HCT116 (cell line): Measurements from ENCODE around the gene TSACC. TPM values are rescaled to one million over a fixed set of nuclear protein-coding genes. Genes with fewer than 3 reads are reported as not detected.
A peak's percentile ranks its signal among the peaks of the same experiment; 100 is the strongest.

ENCODE experiments used
- ATAC-seq: fragments of 200-7000 bp; cut with Tn5 transposase; 2 replicates; pipeline ENCODE4 v1.9.1; 2020; ENCODE audit warnings: mild to moderate bottlenecking, moderate library complexity
- BruUV-seq: library from RNA; stranded (reverse); fragments of 400-500 nt; replicated peaks from 2 replicates; lab custom pipeline; 2021; lab: Mats Ljungman, UMichigan
- CTCF ChIA-PET: fragments of 300-600 bp; sonication (Branson Sonifier 250); formaldehyde crosslinking; loops from one replicate; lab custom pipeline; 2021; ENCODE audit warnings: antibody characterized with exemption; lab: Charles Lee
- POLR2A ChIA-PET: fragments of 300-600, 350-600 bp; sonication (Branson Sonifier 250); formaldehyde crosslinking; loops from one replicate; lab custom pipeline; 2021; ENCODE audit warnings: antibody characterized with exemption; lab: Charles Lee
- RAD21 ChIA-PET, 2 experiments: fragments of 300-600 bp; sonication (Branson Sonifier 250); formaldehyde crosslinking; loops; one replicate each; lab custom pipeline; 2023; ENCODE audit warnings: low total read pairs in 2 of 2; ENCODE audit not compliant: uncharacterized antibody in 2 of 2, unreplicated experiment in 2 of 2, low non-redundant PET in 1 of 2; lab: Charles Lee
- DNase-seq: peaks from one replicate; pipeline ENCODE4 v3.0.0-alpha.2; 2010; ENCODE audit warnings: low read depth, low spot score
- H2AFZ ChIP-seq: fragments of 200-600 bp; shearing (Covaris generic), sonication (generic); 2 replicates; pipeline ENCODE4 v1.6.1; 2017; ENCODE audit warnings: low read depth, mixed run types, mixed read lengths, antibody characterized with exemption, low read length; ENCODE audit not compliant: poor library complexity, severe bottlenecking
- H3K27ac ChIP-seq: 2 replicates; pipeline ENCODE4 v1.5.1; 2012; ENCODE audit warnings: low read depth, low read length
- H3K27me3 ChIP-seq: fragments of 200-600 bp; sonication (generic); 2 replicates; pipeline ENCODE4 v1.6.1; 2016; ENCODE audit warnings: mixed run types, low read length, mixed read lengths; ENCODE audit not compliant: insufficient read depth
- H3K36me3 ChIP-seq, 2 experiments: fragments of 200-500 bp in 1 of 2; fragments of 200-600 bp in 1 of 2; sonication (Bioruptor generic) in 1 of 2; sonication (generic) in 1 of 2; 2 replicates each; pipeline versions ENCODE4 v1.5.1 to v1.6.1; 2014 to 2016; ENCODE audit warnings: low read length in 2 of 2, inconsistent platforms in 1 of 2, mixed read lengths in 1 of 2, mixed run types in 1 of 2; ENCODE audit not compliant: insufficient read depth in 2 of 2, control insufficient read depth in 1 of 2
- H3K4me1 ChIP-seq, 2 experiments: fragments of 200-600 bp in 1 of 2; sonication (generic) in 1 of 2; 2 replicates each; pipeline versions ENCODE4 v1.5.1 to v1.6.1; 2012 to 2017; ENCODE audit warnings: low read length in 2 of 2, inconsistent platforms in 1 of 2, mild to moderate bottlenecking in 1 of 2, mixed read lengths in 1 of 2, mixed run types in 1 of 2, moderate library complexity in 1 of 2; ENCODE audit not compliant: insufficient read depth in 2 of 2, control insufficient read depth in 1 of 2
- H3K4me2 ChIP-seq: fragments of 200-600 bp; sonication (generic); 2 replicates; pipeline ENCODE4 v1.6.1; 2017; ENCODE audit warnings: mixed run types, low read length, mixed read lengths
- H3K4me3 ChIP-seq, 2 experiments: fragments of 200-600 bp in 1 of 2; sonication (generic) in 1 of 2; replicated peaks in 1 of 2; 2 replicates each; pipeline ENCODE4 v1.5.1; 2011 to 2016; ENCODE audit warnings: low read length in 2 of 2, control low read depth in 1 of 2, low read depth in 1 of 2, mild to moderate bottlenecking in 1 of 2, mixed read lengths in 1 of 2, mixed run types in 1 of 2
- H3K79me2 ChIP-seq: fragments of 200-600 bp; sonication (generic); 2 replicates; pipeline ENCODE4 v1.6.1; 2017; ENCODE audit warnings: mild to moderate bottlenecking, mixed run types, low read length, moderate library complexity, mixed read lengths; ENCODE audit not compliant: insufficient read depth
- H3K9ac ChIP-seq: fragments of 200-600 bp; sonication (generic); 2 replicates; pipeline ENCODE4 v1.6.1; 2016; ENCODE audit warnings: low read length, mixed read lengths
- H3K9me2 ChIP-seq: fragments of 200-600 bp; sonication (generic), shearing (Covaris generic); 2 replicates; pipeline ENCODE4 v1.6.1; 2017; ENCODE audit warnings: mixed run types, mild to moderate bottlenecking, moderate library complexity; ENCODE audit not compliant: insufficient read depth
- H3K9me3 ChIP-seq, 2 experiments: fragments of 200-500 bp in 1 of 2; fragments of 200-600 bp in 1 of 2; sonication (Bioruptor generic) in 1 of 2; sonication (generic) in 1 of 2; 2 replicates each; pipeline ENCODE4 v1.6.1; 2014 to 2017; ENCODE audit warnings: low read length in 2 of 2, mixed read lengths in 2 of 2, inconsistent platforms in 1 of 2, low read depth in 1 of 2, mild to moderate bottlenecking in 1 of 2, mixed run types in 1 of 2, moderate library complexity in 1 of 2; ENCODE audit not compliant: control insufficient read depth in 1 of 2, insufficient read depth in 1 of 2
- H4K20me1 ChIP-seq: fragments of 200-600 bp; sonication (generic), shearing (Covaris generic); 2 replicates; pipeline ENCODE4 v1.6.1; 2017; ENCODE audit warnings: mixed run types, mild to moderate bottlenecking, moderate library complexity; ENCODE audit not compliant: insufficient read depth
- ATF3 ChIP-seq: IDR thresholded peaks from 2 replicates; pipeline ENCODE4 v1.6.1; 2012
- CEBPB ChIP-seq: IDR thresholded peaks from 2 replicates; pipeline ENCODE4 v1.6.1; 2012; ENCODE audit warnings: low read depth
- CTCF ChIP-seq, 3 experiments: fragments of 200-600 bp in 1 of 3; sonication (generic) in 1 of 3; IDR thresholded peaks in 2 of 3; conservative IDR thresholded peaks in 1 of 3; 2 replicates each; pipeline ENCODE4 v1.5.1; 2012 to 2017; ENCODE audit warnings: low read depth in 2 of 3, low read length in 2 of 3, antibody characterized with exemption in 1 of 3, borderline replicate concordance in 1 of 3, control low read depth in 1 of 3, mild to moderate bottlenecking in 1 of 3, mixed read lengths in 1 of 3, mixed run types in 1 of 3, moderate library complexity in 1 of 3; ENCODE audit not compliant: insufficient read depth in 1 of 3
- ELF1 ChIP-seq: IDR thresholded peaks from 2 replicates; pipeline ENCODE4 v1.6.1; 2012; ENCODE audit warnings: low read depth, borderline replicate concordance
- EZH2phosphoT487 ChIP-seq: fragments of 200-600 bp; IDR thresholded peaks from 2 replicates; pipeline ENCODE4 v1.6.1; 2018; ENCODE audit warnings: antibody characterized with exemption, borderline replicate concordance
- JUND ChIP-seq: IDR thresholded peaks from 2 replicates; pipeline ENCODE4 v1.6.1; 2012
- POLR2A ChIP-seq: IDR thresholded peaks from 2 replicates; pipeline ENCODE4 v1.7.0; 2011; ENCODE audit warnings: borderline replicate concordance; ENCODE audit not compliant: insufficient read depth, insufficient read length; ENCODE audit errors: extremely low read depth
- POLR2AphosphoS5 ChIP-seq: IDR thresholded peaks from 2 replicates; pipeline ENCODE4 v1.6.1; 2011; ENCODE audit warnings: mild to moderate bottlenecking, low read depth, low read length, moderate library complexity
- REST ChIP-seq: IDR thresholded peaks from 2 replicates; pipeline ENCODE4 v1.6.1; 2012; ENCODE audit warnings: low read depth
- SIN3A ChIP-seq: IDR thresholded peaks from 2 replicates; pipeline ENCODE4 v1.6.1; 2012; ENCODE audit warnings: low read depth
- SP1 ChIP-seq: IDR thresholded peaks from 2 replicates; pipeline ENCODE4 v1.6.1; 2012; ENCODE audit warnings: low read depth
- SRF ChIP-seq: IDR thresholded peaks from 2 replicates; pipeline ENCODE4 v1.6.1; 2012; ENCODE audit warnings: low read depth
- YY1 ChIP-seq: IDR thresholded peaks from 2 replicates; pipeline ENCODE4 v1.6.1; 2011; ENCODE audit warnings: low read length, low read depth, moderate library complexity, mild to moderate bottlenecking; ENCODE audit not compliant: insufficient replicate concordance; ENCODE audit errors: extremely low read depth
- ZNF274 ChIP-seq: fragments of 200-500 bp; sonication (Bioruptor generic); IDR thresholded peaks from 2 replicates; pipeline ENCODE4 v1.6.1; 2014; ENCODE audit warnings: mild to moderate bottlenecking, low read depth, low read length, inconsistent platforms
- intact Hi-C: fragments of 100-400 bp; cut with micrococcal nuclease; formaldehyde crosslinking; loops from 2 replicates; pipeline ENCODE4 v1.10.0; 2022
- total RNA-seq: library from RNA; stranded (reverse); gene quantifications from one replicate; pipeline ENCODE4 v1.2.1, GENCODE V29; 2021; ENCODE audit not compliant: unreplicated experiment

The TSACC gene
- total RNA-seq, 1 experiment from 2014 or later = 1.0 TPM

- H3K4me2 ChIP-seq = peak overlapping the region; percentile 34
- no peak overlapping the region for H3K27ac ChIP-seq
- H3K79me2 ChIP-seq = no peaks in the 10 kb centered on the region
- no peaks in the 10 kb centered on the region for H3K9me3 ChIP-seq
- H3K9me2 ChIP-seq = no peaks in the 10 kb centered on the region
- H3K9ac ChIP-seq = no peak overlapping the region
- RAD21 ChIA-PET = no interaction called here
- CTCF ChIA-PET = interaction anchor here (0.6 to 1.6 kb wide), 3 partner anchors 14 to 74 kb away, joined by 3 to 5 read pairs (median 3); no protein-coding TSS in a partner anchor
- H3K27me3 ChIP-seq = no peaks in the 10 kb centered on the region
- no peak for TF ChIP-seq POLR2AphosphoS5
- no peak for TF ChIP-seq ELF1
- no peak for TF ChIP-seq CTCF (IDR thresholded peaks at IDR 0.05 in 2 of 3, conservative IDR thresholded peaks at IDR 0.05 in 1 of 3; ENCODE audit: borderline replicate concordance in 1 of 3, insufficient read depth in 1 of 3, low read depth in 2 of 3, low read length in 2 of 3)
- no peak for TF ChIP-seq JUND
- intact Hi-C loops = no loop called here
- no peak overlapping the region for H2AFZ ChIP-seq
- H4K20me1 ChIP-seq = no peaks in the 10 kb centered on the region
- TSS peak; percentile 9 for BruUV-seq
- ATAC-seq (no peak), DNase-seq (no peak)
- no peak overlapping the region for H3K4me3 ChIP-seq
- H3K4me1 ChIP-seq = peaks cover 17 to 28% of the 10 kb centered on the region in 2 experiments
- POLR2A ChIA-PET = interaction anchor here (1.3 kb wide), 1 partner anchor 13 kb away, joined by 3 read pairs; no protein-coding TSS in a partner anchor
- H3K36me3 ChIP-seq = no peaks in the 10 kb centered on the region
These were observed 33.4 kb downstream of the TSACC start for GRCh38 chr1:156371553-156372264.

- CTCF ChIA-PET = interaction anchor here (1.6 kb wide), 1 partner anchor 73 kb away, joined by 5 read pairs; no protein-coding TSS in a partner anchor
- intact Hi-C loops = no loop called here
- DNase-seq = no peak
- TF ChIP-seq CEBPB (no peak), YY1 (no peak), EZH2phosphoT487 (no peak), SIN3A (no peak), REST (no peak), ZNF274 (no peak), ATF3 (no peak), SP1 (no peak), SRF (no peak), POLR2A (no peak)
These were observed 33.9 kb downstream of the TSACC start for GRCh38 chr1:156372265-156372586.

More at GRCh38 chr1:156372265-156372586, 33.9 kb downstream of the TSACC start:
- no peak for ATAC-seq
- no peak overlapping the region for H2AFZ ChIP-seq
- no peak overlapping the region for H3K27ac ChIP-seq
- H3K9ac ChIP-seq = no peak overlapping the region
- H3K79me2 ChIP-seq = no peaks in the 10 kb centered on the region
- no peaks in the 10 kb centered on the region for H3K27me3 ChIP-seq
- no peak overlapping the region for H3K4me3 ChIP-seq
- H3K4me2 ChIP-seq = peak overlapping the region; percentile 34
- H4K20me1 ChIP-seq = no peaks in the 10 kb centered on the region
- no peaks in the 10 kb centered on the region for H3K9me2 ChIP-seq
- no peaks in the 10 kb centered on the region for H3K36me3 ChIP-seq
- ChIA-PET RAD21 (no interaction called here), POLR2A (no interaction called here)
- H3K4me1 ChIP-seq = peaks cover 17 to 28% of the 10 kb centered on the region in 2 experiments
- H3K9me3 ChIP-seq = no peaks in the 10 kb centered on the region
- BruUV-seq = no TSS peak
